ENCODE measurements around the gene KCP. TPM values are rescaled to one million over a fixed set of nuclear protein-coding genes. Genes with fewer than 3 reads are reported as not detected.

The KCP gene
- total and polyA plus RNA-seq, 2 experiments from 2014 or later: 0.76 to 1.1 TPM

DNA sequence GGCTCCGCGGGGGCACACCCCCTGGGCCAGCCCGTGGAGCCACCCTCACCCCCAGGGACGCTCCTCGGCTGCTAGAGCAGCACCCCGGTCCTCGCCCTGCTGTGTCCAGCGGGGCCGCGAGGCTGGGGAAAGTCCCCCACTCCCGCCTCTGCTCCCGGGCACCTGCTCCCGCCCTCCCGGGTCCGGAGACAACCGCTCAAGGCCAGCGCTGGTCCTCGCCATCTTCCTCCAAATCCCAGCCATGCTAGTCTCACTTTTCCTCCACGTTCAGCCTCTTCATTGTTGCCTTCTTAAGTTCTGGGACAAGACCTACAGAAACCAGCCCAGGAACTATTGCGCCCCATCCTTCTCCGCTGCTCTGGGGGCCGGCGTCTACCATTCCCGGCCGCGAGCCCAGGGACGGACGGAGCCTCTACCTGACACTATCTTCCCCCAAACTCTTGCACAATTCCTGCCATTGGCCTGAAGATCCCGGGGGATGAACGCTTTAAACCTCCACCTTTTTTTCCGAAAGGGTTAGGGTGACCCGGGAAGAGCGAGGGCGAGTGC, 4.8 kb upstream of the KCP start:
- Histone ChIP-seq H4K20me1 (replicated peaks; ENCODE audit: insufficient read depth) (no peaks in the 10 kb centered on the region), H3K9me2 (ENCODE audit: insufficient read depth) (no peaks in the 10 kb centered on the region), H3K36me3 (ENCODE audit: insufficient read depth) (no peaks in the 10 kb centered on the region), H3K27ac (ENCODE audit: low read depth) (no peak overlapping the region), H3K4me3 (peak overlapping the region; percentile 76), H2AFZ (peak overlapping the region; percentile 91), H3K4me1 (ENCODE audit: insufficient read depth) (peaks cover 19% of the 10 kb centered on the region), H3K79me2 (replicated peaks; ENCODE audit: insufficient read depth) (no peaks in the 10 kb centered on the region), H3K4me2 (peak overlapping the region; percentile 97), H3K27me3 (ENCODE audit: insufficient read depth) (peaks cover 73% of the 10 kb centered on the region), H3F3A (replicated peaks; ENCODE audit: low read depth) (peaks cover 8% of the 10 kb centered on the region)
- Mint-ChIP-seq H3K36me3 (ENCODE audit: low read depth) (no peaks in the 10 kb centered on the region; the same call in 2 of the 3 replicates), H3K27ac (no peak overlapping the region), H3K4me1 (peaks cover 25% of the 10 kb centered on the region), H3K27me3 (ENCODE audit: insufficient read depth, low read depth, poor library complexity) (peaks cover 54% of the 10 kb centered on the region), H3K4me3 (peak overlapping the region; percentile 77), H3K9me3 (no peaks in the 10 kb centered on the region; the same call in 2 of the 3 replicates)
- TF ChIP-seq EZH2phosphoT487 (IDR thresholded peaks at IDR 0.05; ENCODE audit: unreplicated experiment): peak; percentile 79
- peak; percentile 93 for TF ChIP-seq EZH2 (IDR thresholded peaks at IDR 0.05; ENCODE audit: low read depth, unreplicated experiment)
- no peak for TF ChIP-seq REST (IDR thresholded peaks at IDR 0.05; ENCODE audit: unreplicated experiment)
- TF ChIP-seq ZNF114 (CRISPR knock-in tag; IDR thresholded peaks at IDR 0.05): no peak
- TF ChIP-seq JUNB (IDR thresholded peaks at IDR 0.05; ENCODE audit: unreplicated experiment): no peak
- TF ChIP-seq, protein P1, sequence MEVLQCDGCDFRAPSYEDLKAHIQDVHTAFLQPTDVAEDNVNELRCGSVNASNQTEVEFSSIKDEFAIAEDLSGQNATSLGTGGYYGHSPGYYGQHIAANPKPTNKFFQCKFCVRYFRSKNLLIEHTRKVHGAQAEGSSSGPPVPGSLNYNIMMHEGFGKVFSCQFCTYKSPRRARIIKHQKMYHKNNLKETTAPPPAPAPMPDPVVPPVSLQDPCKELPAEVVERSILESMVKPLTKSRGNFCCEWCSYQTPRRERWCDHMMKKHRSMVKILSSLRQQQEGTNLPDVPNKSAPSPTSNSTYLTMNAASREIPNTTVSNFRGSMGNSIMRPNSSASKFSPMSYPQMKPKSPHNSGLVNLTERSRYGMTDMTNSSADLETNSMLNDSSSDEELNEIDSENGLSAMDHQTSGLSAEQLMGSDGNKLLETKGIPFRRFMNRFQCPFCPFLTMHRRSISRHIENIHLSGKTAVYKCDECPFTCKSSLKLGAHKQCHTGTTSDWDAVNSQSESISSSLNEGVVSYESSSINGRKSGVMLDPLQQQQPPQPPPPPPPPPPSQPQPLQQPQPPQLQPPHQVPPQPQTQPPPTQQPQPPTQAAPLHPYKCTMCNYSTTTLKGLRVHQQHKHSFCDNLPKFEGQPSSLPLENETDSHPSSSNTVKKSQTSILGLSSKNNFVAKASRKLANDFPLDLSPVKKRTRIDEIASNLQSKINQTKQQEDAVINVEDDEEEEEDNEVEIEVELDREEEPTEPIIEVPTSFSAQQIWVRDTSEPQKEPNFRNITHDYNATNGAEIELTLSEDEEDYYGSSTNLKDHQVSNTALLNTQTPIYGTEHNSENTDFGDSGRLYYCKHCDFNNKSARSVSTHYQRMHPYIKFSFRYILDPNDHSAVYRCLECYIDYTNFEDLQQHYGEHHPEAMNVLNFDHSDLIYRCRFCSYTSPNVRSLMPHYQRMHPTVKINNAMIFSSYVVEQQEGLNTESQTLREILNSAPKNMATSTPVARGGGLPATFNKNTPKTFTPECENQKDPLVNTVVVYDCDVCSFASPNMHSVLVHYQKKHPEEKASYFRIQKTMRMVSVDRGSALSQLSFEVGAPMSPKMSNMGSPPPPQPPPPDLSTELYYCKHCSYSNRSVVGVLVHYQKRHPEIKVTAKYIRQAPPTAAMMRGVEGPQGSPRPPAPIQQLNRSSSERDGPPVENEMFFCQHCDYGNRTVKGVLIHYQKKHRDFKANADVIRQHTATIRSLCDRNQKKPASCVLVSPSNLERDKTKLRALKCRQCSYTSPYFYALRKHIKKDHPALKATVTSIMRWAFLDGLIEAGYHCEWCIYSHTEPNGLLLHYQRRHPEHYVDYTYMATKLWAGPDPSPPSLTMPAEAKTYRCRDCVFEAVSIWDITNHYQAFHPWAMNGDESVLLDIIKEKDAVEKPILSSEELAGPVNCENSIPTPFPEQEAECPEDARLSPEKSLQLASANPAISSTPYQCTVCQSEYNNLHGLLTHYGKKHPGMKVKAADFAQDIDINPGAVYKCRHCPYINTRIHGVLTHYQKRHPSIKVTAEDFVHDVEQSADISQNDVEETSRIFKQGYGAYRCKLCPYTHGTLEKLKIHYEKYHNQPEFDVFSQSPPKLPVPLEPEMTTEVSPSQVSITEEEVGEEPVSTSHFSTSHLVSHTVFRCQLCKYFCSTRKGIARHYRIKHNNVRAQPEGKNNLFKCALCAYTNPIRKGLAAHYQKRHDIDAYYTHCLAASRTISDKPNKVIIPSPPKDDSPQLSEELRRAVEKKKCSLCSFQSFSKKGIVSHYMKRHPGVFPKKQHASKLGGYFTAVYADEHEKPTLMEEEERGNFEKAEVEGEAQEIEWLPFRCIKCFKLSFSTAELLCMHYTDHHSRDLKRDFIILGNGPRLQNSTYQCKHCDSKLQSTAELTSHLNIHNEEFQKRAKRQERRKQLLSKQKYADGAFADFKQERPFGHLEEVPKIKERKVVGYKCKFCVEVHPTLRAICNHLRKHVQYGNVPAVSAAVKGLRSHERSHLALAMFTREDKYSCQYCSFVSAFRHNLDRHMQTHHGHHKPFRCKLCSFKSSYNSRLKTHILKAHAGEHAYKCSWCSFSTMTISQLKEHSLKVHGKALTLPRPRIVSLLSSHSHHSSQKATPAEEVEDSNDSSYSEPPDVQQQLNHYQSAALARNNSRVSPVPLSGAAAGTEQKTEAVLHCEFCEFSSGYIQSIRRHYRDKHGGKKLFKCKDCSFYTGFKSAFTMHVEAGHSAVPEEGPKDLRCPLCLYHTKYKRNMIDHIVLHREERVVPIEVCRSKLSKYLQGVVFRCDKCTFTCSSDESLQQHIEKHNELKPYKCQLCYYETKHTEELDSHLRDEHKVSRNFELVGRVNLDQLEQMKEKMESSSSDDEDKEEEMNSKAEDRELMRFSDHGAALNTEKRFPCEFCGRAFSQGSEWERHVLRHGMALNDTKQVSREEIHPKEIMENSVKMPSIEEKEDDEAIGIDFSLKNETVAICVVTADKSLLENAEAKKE (CRISPR knock-in tag; IDR thresholded peaks at IDR 0.05): no peak
- peak; percentile 49 for DNase-seq (ENCODE audit: low spot score)
- ATAC-seq: peak; percentile 8
